WTC11 (cell line): Measurements from ENCODE around the gene MYO18A. TPM values are rescaled to one million over a fixed set of nuclear protein-coding genes. Genes with fewer than 3 reads are reported as not detected.

ENCODE experiments used
- ATAC-seq: fragments of 200-7000 bp; cut with Tn5 transposase; 2 replicates; pipeline ENCODE4 v1.10.0; 2021; ENCODE audit warnings: mild to moderate bottlenecking, moderate library complexity
- CTCF ChIA-PET: fragments of 300-600 bp; sonication (Branson Sonifier 250); formaldehyde crosslinking; loops from one replicate; lab custom pipeline; 2021; ENCODE audit warnings: antibody characterized with exemption; lab: Charles Lee
- POLR2A ChIA-PET: fragments of 350-600 bp; sonication (Branson Sonifier 250); formaldehyde crosslinking; loops from one replicate; lab custom pipeline; 2021; ENCODE audit warnings: antibody characterized with exemption; lab: Charles Lee
- DNase-seq: peaks from one replicate; pipeline ENCODE4 v3.0.0; 2021; ENCODE audit warnings: low spot score
- H3K27ac Mint-ChIP-seq: 2 replicates; pipeline ENCODE4 v1.8.0; 2021; ENCODE audit warnings: mixed read lengths
- H3K27me3 Mint-ChIP-seq: 2 replicates; pipeline ENCODE4 v1.8.0; 2021; ENCODE audit warnings: low read depth, mild to moderate bottlenecking, moderate library complexity, mixed read lengths
- H3K36me3 Mint-ChIP-seq: 2 replicates; pipeline ENCODE4 v1.8.0; 2021; ENCODE audit warnings: mixed read lengths
- H3K4me1 Mint-ChIP-seq: 2 replicates; pipeline ENCODE4 v1.8.0; 2022; ENCODE audit warnings: mixed read lengths
- H3K4me3 Mint-ChIP-seq: 2 replicates; pipeline ENCODE4 v1.8.0; 2021; ENCODE audit warnings: mild to moderate bottlenecking, moderate library complexity, mixed read lengths
- H3K9me3 Mint-ChIP-seq: 2 replicates; pipeline ENCODE4 v1.8.0; 2021; ENCODE audit warnings: mixed read lengths
- E2F5 ChIP-seq: sonication (generic); formaldehyde crosslinking; IDR thresholded peaks from 2 replicates; pipeline ENCODE4 v1.8.1; 2022; ENCODE audit warnings: mild to moderate bottlenecking, moderate library complexity, missing genetic modification reagents
- ETV6 ChIP-seq: sonication (generic); formaldehyde crosslinking; IDR thresholded peaks from 2 replicates; pipeline ENCODE4 v1.8.1; 2022; ENCODE audit warnings: mild to moderate bottlenecking, missing genetic modification reagents
- FOXP4 ChIP-seq: sonication (generic); formaldehyde crosslinking; IDR thresholded peaks from 2 replicates; pipeline ENCODE4 v1.8.0; 2022; ENCODE audit warnings: mild to moderate bottlenecking, missing genetic modification reagents
- HMGXB4 ChIP-seq: sonication (generic); formaldehyde crosslinking; IDR thresholded peaks from 2 replicates; pipeline ENCODE4 v1.8.1; 2023; ENCODE audit warnings: mild to moderate bottlenecking, moderate library complexity, missing genetic modification reagents
- IRF1 ChIP-seq: sonication (generic); formaldehyde crosslinking; IDR thresholded peaks from 2 replicates; pipeline ENCODE4 v1.8.0; 2023; ENCODE audit warnings: missing genetic modification reagents
- MXD4 ChIP-seq: fragments of 250-450 bp; sonication (Bioruptor Pico); IDR thresholded peaks from 2 replicates; pipeline ENCODE4 v1.8.0; 2021; ENCODE audit warnings: mild to moderate bottlenecking, moderate library complexity, borderline replicate concordance
- NFE2L1 ChIP-seq: sonication (generic); formaldehyde crosslinking; IDR thresholded peaks from 2 replicates; pipeline ENCODE4 v1.8.1; 2023; ENCODE audit warnings: missing genetic modification reagents
- RORB ChIP-seq: fragments of 250-450 bp; sonication (Bioruptor Pico); IDR thresholded peaks from 2 replicates; pipeline ENCODE4 v1.9.0; 2021; ENCODE audit warnings: mild to moderate bottlenecking
- ZNF532 ChIP-seq: fragments of 250-450 bp; sonication (Bioruptor Pico); IDR thresholded peaks from 2 replicates; pipeline ENCODE4 v1.9.0; 2021; ENCODE audit warnings: mild to moderate bottlenecking, borderline replicate concordance
- total RNA-seq: library from RNA; stranded (reverse); gene quantifications from 3 replicates; pipeline ENCODE4 v1.2.3, GENCODE V29; 2021

The MYO18A gene
- total RNA-seq, 1 experiment from 2014 or later: 54.9 TPM

GRCh38 chr17:29214215-29215146, 34.3 kb upstream of the MYO18A start:
- DNase-seq: no peak
- CTCF ChIA-PET: interaction anchor here (2.2 to 8.5 kb wide), 5 partner anchors 66 to 98 kb away, joined by 9 to 222 read pairs (median 39); no protein-coding TSS in a partner anchor
- no peak for TF ChIP-seq NFE2L1
- no peak for TF ChIP-seq MXD4
- no peak for TF ChIP-seq E2F5
- TF ChIP-seq HMGXB4 (CRISPR knock-in tag): no peak
- TF ChIP-seq RORB (CRISPR knock-in tag): no peak
- TF ChIP-seq ETV6 (CRISPR knock-in tag): no peak
- TF ChIP-seq ZNF532 (CRISPR knock-in tag): no peak
- no peak for TF ChIP-seq IRF1 (CRISPR knock-in tag)

GRCh38 chr17:29212681-29213121, 32.5 kb upstream of the MYO18A start:
- H3K4me3 Mint-ChIP-seq: no peak overlapping the region
- H3K36me3 Mint-ChIP-seq: no peaks in the 10 kb centered on the region
- H3K27ac Mint-ChIP-seq: no peak overlapping the region
- H3K4me1 Mint-ChIP-seq: peaks cover 11% of the 10 kb centered on the region
- ATAC-seq (no peak), DNase-seq (no peak)
- ChIA-PET POLR2A (no interaction called here), CTCF (interaction anchor here (0.6 to 3.1 kb wide), 6 partner anchors 23 to 89 kb away, joined by 3 to 19 read pairs (median 6); partner anchors contain the start of gene MYO18A)
- TF ChIP-seq FOXP4 (CRISPR knock-in tag): no peak
- TF ChIP-seq MXD4: no peak
- TF ChIP-seq IRF1 (CRISPR knock-in tag): no peak
- no peaks in the 10 kb centered on the region for H3K27me3 Mint-ChIP-seq
- no peaks in the 10 kb centered on the region for H3K9me3 Mint-ChIP-seq

More at GRCh38 chr17:29214215-29215146, 34.3 kb upstream of the MYO18A start:
- Mint-ChIP-seq H3K9me3 (no peaks in the 10 kb centered on the region), H3K27me3 (no peaks in the 10 kb centered on the region), H3K4me1 (peaks cover 2% of the 10 kb centered on the region), H3K36me3 (no peaks in the 10 kb centered on the region), H3K4me3 (no peak overlapping the region), H3K27ac (no peak overlapping the region)
- POLR2A ChIA-PET: interaction anchor here (0.5 kb wide), 1 partner anchor 294 kb away, joined by 3 read pairs; no protein-coding TSS in a partner anchor
- ATAC-seq: no peak
